Measurements from ENCODE around the gene CATSPER1. TPM values are rescaled to one million over a fixed set of nuclear protein-coding genes. Genes with fewer than 3 reads are reported as not detected.

The CATSPER1 gene
- total RNA-seq, 1 donor from 2014 or later: 3.6 TPM

DNA sequence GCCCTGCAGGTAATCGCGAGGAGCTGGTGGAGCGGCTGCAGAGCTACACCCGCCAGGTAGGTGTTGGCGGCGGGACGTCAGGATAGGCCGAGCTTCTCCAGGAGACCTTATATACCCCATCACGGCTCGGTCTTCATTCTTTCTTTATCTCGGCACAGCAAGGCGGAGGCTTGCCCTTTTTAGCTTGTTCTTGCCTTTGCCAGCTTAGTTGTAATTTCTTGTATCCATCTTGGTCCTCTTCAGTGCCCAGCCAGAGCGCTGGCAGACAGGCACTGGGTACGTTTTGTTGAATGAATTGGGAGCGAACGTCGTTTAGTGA is 26.3 kb upstream of the CATSPER1 start:
- Histone ChIP-seq H3K4me3 (peak overlapping the region; percentile 99), H3K27me3 (ENCODE audit: low read depth) (peaks cover 23% of the 10 kb centered on the region), H3K9me3 (no peaks in the 10 kb centered on the region), H3K36me3 (peaks cover 42% of the 10 kb centered on the region), H3K27ac (peak overlapping the region; percentile 92), H3K4me1 (peaks cover 21% of the 10 kb centered on the region)
- DNase-seq (no peak), ATAC-seq (no peak)
- TF ChIP-seq, protein P1, sequence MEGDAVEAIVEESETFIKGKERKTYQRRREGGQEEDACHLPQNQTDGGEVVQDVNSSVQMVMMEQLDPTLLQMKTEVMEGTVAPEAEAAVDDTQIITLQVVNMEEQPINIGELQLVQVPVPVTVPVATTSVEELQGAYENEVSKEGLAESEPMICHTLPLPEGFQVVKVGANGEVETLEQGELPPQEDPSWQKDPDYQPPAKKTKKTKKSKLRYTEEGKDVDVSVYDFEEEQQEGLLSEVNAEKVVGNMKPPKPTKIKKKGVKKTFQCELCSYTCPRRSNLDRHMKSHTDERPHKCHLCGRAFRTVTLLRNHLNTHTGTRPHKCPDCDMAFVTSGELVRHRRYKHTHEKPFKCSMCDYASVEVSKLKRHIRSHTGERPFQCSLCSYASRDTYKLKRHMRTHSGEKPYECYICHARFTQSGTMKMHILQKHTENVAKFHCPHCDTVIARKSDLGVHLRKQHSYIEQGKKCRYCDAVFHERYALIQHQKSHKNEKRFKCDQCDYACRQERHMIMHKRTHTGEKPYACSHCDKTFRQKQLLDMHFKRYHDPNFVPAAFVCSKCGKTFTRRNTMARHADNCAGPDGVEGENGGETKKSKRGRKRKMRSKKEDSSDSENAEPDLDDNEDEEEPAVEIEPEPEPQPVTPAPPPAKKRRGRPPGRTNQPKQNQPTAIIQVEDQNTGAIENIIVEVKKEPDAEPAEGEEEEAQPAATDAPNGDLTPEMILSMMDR (IDR thresholded peaks at IDR 0.05): no peak
- intact Hi-C loops (cut with DNase I): no loop called here

GRCh38 chr11:66051766-66052663 is 25.7 kb upstream of the CATSPER1 start, which contains the start of gene SF3B2:
Gene SF3B2 (plus strand): TSS chr11:66052364. CDS start chr11:66052385, 21 bp downstream.
- H3K27me3 ChIP-seq (ENCODE audit: low read depth): peaks cover 26% of the 10 kb centered on the region
- H3K9me3 ChIP-seq: no peaks in the 10 kb centered on the region
- TF ChIP-seq, protein P1 (IDR thresholded peaks at IDR 0.05): no peak
- peak; percentile 99 for ATAC-seq
- DNase-seq: peak; percentile 100
- intact Hi-C loops (cut with DNase I): no loop called here
- H3K4me3 ChIP-seq: peak within 1 kb of the TSS; percentile 99
- peaks cover 21% of the 10 kb centered on the region for H3K4me1 ChIP-seq
- H3K27ac ChIP-seq: peak within 1 kb of the TSS; percentile 92
- peaks cover 36% of the 10 kb centered on the region for H3K36me3 ChIP-seq

DNA sequence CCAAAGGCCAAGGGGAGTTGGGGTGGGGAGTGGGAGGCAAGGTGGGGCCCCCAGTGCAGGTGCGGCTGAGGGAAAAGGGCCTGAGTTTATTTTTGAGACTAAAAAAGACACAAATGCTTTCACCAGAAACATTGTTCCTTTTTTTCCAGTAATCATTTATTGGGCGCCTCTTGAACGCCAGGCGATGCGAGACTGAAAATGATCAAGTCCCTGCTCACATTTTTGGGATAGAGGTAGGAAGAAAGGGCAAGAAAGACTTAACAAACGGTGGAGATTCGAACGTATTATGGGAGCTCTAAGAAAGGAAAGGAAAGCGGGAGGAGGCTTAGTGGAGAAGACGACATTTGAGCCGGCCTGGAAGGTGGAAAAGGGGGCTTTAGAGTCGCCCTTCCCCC is 25.1 kb upstream of the CATSPER1 start:
- Histone ChIP-seq H3K36me3 (peaks cover 29% of the 10 kb centered on the region), H3K4me3 (peak overlapping the region; percentile 99), H3K27ac (peak overlapping the region; percentile 92), H3K4me1 (peaks cover 21% of the 10 kb centered on the region), H3K27me3 (ENCODE audit: low read depth) (peaks cover 28% of the 10 kb centered on the region), H3K9me3 (no peaks in the 10 kb centered on the region)
- ATAC-seq (no peak), DNase-seq (no peak)
- intact Hi-C loops (cut with DNase I): no loop called here
- TF ChIP-seq, protein P1 (IDR thresholded peaks at IDR 0.05): no peak

DNA sequence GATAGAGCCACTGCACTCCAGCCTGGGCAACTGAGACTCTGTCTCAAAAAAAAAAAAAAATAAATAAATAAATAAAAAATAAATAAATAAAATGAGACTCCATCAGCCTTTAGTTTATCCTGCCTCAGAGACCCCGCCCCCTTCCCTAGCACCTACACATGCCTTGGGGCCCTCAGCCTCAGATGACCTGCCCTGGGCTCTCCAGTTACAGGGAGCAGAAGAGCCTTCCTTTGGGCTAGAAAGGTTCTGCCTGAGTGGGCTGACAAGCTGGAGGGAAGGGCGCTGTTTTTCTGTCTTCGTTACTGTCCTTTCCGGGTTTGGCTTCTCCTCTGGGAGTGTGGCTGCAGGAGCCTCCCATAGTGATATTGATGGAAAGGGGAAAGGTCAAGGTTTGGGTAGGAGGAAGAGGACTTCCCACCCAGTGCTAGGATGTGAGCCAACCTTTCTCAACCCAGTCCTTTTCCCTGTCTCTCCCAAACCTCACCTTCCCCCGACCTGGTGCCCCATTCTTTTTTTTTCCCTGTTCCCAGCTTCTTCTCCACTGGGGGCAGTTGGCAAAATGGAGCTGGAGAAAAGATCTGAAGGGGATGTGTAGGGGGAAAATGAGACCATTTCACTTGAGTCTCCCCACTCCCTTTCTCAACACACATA is 24.4 kb upstream of the CATSPER1 start:
- TF ChIP-seq, protein P1 (IDR thresholded peaks at IDR 0.05): no peak
- no peaks in the 10 kb centered on the region for H3K9me3 ChIP-seq
- no peak overlapping the region for H3K27ac ChIP-seq
- intact Hi-C loops (cut with DNase I): no loop called here
- H3K27me3 ChIP-seq (ENCODE audit: low read depth): peaks cover 28% of the 10 kb centered on the region
- no peak overlapping the region for H3K4me3 ChIP-seq
- DNase-seq (no peak), ATAC-seq (no peak)
- peaks cover 21% of the 10 kb centered on the region for H3K4me1 ChIP-seq
- peaks cover 23% of the 10 kb centered on the region for H3K36me3 ChIP-seq

- TF ChIP-seq, protein P1 (IDR thresholded peaks at IDR 0.05): no peak
- Histone ChIP-seq H3K4me1 (peaks cover 18% of the 10 kb centered on the region), H3K27ac (no peak within 1 kb of the TSS), H3K27me3 (ENCODE audit: low read depth) (peaks cover 28% of the 10 kb centered on the region), H3K9me3 (no peaks in the 10 kb centered on the region), H3K36me3 (peaks cover 3% of the 10 kb centered on the region), H3K4me3 (no peak within 1 kb of the TSS)
- DNase-seq (no peak), ATAC-seq (no peak)
- intact Hi-C loops (cut with DNase I): no loop called here
Observed at GRCh38 chr11:66048547-66049323, 22.5 kb upstream of the CATSPER1 start, which contains the start of gene GAL3ST3. Gene GAL3ST3 (minus strand): TSS chr11:66049161. CDS start chr11:66045415, 3,746 bp downstream.

All from lower lobe of right lung (tissue), 2 donors.